DND-41 (cell line): Measurements from ENCODE around the gene UFSP2.

Experiments
- EZH2 ChIP-seq: IDR thresholded peaks from 3 replicates; pipeline ENCODE4 v1.6.1; 2012; ENCODE audit warnings: borderline replicate concordance, low read depth, mild to moderate bottlenecking, moderate library complexity, low read length, inconsistent platforms; ENCODE audit not compliant: severe bottlenecking
- TF ChIP-seq, protein P1 (sequence below): IDR thresholded peaks from 2 replicates; pipeline ENCODE4 v1.5.1; 2012; ENCODE audit warnings: borderline replicate concordance, low read length, moderate library complexity, mild to moderate bottlenecking; ENCODE audit not compliant: poor library complexity, severe bottlenecking; ENCODE audit errors: extremely low read depth

- TF ChIP-seq, protein P1, sequence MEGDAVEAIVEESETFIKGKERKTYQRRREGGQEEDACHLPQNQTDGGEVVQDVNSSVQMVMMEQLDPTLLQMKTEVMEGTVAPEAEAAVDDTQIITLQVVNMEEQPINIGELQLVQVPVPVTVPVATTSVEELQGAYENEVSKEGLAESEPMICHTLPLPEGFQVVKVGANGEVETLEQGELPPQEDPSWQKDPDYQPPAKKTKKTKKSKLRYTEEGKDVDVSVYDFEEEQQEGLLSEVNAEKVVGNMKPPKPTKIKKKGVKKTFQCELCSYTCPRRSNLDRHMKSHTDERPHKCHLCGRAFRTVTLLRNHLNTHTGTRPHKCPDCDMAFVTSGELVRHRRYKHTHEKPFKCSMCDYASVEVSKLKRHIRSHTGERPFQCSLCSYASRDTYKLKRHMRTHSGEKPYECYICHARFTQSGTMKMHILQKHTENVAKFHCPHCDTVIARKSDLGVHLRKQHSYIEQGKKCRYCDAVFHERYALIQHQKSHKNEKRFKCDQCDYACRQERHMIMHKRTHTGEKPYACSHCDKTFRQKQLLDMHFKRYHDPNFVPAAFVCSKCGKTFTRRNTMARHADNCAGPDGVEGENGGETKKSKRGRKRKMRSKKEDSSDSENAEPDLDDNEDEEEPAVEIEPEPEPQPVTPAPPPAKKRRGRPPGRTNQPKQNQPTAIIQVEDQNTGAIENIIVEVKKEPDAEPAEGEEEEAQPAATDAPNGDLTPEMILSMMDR: no peak
- TF ChIP-seq EZH2: no peak
These were observed 74.1 kb downstream of the UFSP2 start for GRCh38 chr4:185351691-185352090.
